NCI-H128 (cell line): ENCODE results near the gene CAPSL.
"Not testable (repeated sequence)": the region's sequence is repeated elsewhere in the genome, so short reads cannot be mapped to it uniquely, and the experiment has no call there.

Experiments
- DNase-seq: peaks from one replicate; lab custom pipeline; 2025; ENCODE audit not compliant: unreplicated experiment; lab: John Stamatoyannopoulos, UW

The CAPSL gene

GRCh38 chr5:35908228-35908627 lies 30.2 kb downstream of the CAPSL start:
- DNase-seq: no peak

GRCh38 chr5:35904443-35905132 lies 33.8 kb downstream of the CAPSL start:
- no peak for DNase-seq

GRCh38 chr5:35903631-35904203 lies 34.7 kb downstream of the CAPSL start:
- DNase-seq: no peak

- no peak for DNase-seq
Measured at GRCh38 chr5:35902046-35902672, 36.3 kb downstream of the CAPSL start.

- DNase-seq: no peak
Measured at GRCh38 chr5:35900972-35901695, 37.3 kb downstream of the CAPSL start.

- DNase-seq: no peak
Measured at GRCh38 chr5:35899800-35900199, 38.6 kb downstream of the CAPSL start.

GRCh38 chr5:35898952-35899660 lies 39.3 kb downstream of the CAPSL start:
- DNase-seq: no peak

GRCh38 chr5:35894131-35894530 lies 44.3 kb downstream of the CAPSL start:
- no peak for DNase-seq

- not testable (repeated sequence) for DNase-seq
Measured at GRCh38 chr5:35892799-35893198, 45.6 kb downstream of the CAPSL start.

- DNase-seq: no peak
Measured at GRCh38 chr5:35890021-35891020, 48.1 kb downstream of the CAPSL start.

- DNase-seq: no peak
Measured at GRCh38 chr5:35887321-35888100, 50.9 kb downstream of the CAPSL start.

- no peak for DNase-seq
Measured at GRCh38 chr5:35886381-35886780, 52.0 kb downstream of the CAPSL start.

- DNase-seq: no peak
Measured at GRCh38 chr5:35884773-35885172, 53.6 kb downstream of the CAPSL start.

GRCh38 chr5:35884191-35884769 lies 54.1 kb downstream of the CAPSL start:
- DNase-seq: no peak

GRCh38 chr5:35881758-35882157 lies 56.7 kb downstream of the CAPSL start:
- no peak for DNase-seq

- DNase-seq: no peak
Measured at GRCh38 chr5:35880156-35880555, 58.3 kb downstream of the CAPSL start.

GRCh38 chr5:35879649-35880048 lies 58.8 kb downstream of the CAPSL start:
- DNase-seq: no peak

GRCh38 chr5:35879096-35879495 lies 59.3 kb downstream of the CAPSL start:
- DNase-seq: no peak

- DNase-seq: no peak
Measured at GRCh38 chr5:35878079-35878478, 60.3 kb downstream of the CAPSL start.
